ENCODE results near the gene TOR4A.

TOR4A gene

DNA sequence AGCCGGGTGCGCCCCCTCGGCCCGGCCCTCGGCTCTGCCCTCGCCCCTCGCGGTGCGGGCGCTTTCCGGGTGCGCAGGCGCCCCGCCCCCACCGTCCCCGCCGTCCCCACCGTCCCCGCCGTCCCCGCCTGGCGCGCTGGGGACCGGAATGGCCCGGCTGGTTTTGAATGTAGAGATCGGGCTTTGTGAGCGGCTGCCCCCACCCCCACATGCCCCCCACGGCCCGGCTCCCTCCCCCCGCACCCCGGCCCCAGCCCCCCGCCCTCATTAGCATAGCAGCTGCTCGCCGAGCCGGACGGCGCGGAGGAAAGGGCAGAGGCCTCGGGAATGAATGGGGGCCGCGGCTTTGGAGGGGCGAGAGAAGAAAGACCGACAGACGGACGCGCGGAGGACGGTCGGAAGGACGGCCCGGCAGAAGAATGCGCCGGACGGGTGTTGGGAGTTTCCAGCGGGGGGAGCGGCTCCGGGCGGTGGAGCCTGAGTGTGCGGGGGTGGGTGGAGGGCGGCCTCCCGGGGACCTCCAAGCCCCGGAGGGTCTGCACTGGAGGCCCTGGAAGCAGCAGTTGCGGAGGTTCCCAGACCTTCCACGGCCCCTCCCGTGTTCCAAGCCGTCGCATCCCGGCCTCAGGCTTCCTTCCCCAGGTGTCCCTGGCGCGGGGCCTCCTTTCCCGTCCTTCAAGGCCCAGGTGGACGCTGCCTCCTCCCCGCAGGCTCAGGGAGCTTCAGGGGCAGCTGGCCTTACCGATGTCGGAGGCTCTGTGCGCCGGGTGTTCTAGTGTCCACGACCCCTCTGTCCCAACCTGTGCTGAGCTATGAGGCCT is 18.5 kb downstream of the TOR4A start:
- no peak for DNase-seq

DNA sequence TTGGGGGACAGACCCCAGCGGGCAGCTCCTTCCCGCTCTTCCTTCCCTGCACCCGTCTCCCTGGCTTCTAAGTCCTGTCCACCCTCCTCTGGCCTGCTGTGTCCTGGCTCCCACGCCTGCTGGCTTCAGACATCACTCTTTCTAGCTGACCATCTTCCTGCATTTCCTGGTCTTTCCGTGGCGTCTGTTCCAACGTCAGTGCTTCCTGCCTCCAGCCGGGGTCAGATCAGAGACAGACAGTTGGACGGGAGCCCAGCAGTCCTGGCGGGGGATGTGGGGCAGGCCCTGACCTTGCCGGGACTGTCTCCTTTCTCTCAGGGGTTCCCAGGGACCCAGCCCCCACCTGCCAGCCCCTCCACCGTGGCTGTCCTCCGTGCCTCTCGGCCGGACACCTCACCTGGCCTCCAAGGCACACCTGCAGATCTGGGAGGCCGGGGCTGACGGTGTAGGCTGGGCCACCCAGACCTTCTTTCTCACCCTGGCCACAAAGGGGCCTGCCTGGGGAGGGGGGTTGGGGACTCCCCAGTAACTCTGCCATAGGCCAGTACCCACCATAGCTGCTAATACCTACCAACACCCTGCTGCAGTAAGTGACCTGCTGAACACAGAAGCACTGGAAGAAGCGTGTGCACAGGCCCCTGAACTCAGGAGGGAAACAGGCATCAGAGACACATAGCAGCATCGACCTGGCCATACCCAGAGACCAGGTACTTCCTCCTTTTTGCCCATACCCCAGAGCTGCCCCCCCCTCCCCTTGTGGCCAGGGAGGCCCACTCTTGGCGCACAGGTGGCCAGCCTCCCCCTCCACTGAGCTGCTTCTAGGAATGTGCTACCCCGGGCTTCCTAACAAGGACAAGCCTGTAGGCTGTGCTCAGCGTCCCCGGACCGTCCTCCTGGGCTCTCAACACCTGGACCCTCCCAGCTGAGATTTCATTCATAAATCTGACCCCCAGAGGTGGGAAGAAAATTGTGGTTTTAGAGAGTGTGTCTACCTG is 19.4 kb downstream of the TOR4A start:
- no peak for DNase-seq

DNA sequence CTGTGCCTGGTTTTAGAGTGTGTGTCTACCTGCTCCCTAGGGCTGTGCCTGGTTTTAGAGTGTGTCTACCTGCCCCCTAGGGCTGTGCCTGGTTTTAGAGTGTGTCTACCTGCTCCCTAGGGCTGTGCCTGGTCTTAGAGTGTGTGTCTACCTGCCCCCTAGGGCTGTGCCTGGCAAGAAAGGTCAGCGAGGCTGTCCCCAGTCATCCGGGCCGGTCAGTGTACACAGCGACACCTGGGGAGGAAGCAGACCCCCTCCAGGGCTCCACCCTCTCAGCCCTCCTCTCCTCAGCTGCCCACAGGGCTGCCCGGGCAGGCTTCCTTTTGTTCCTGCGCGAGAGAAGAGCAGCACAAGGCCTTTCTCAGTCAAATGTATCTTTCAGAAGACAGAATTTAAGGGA is 20.4 kb downstream of the TOR4A start:
- no peak for DNase-seq

DNA sequence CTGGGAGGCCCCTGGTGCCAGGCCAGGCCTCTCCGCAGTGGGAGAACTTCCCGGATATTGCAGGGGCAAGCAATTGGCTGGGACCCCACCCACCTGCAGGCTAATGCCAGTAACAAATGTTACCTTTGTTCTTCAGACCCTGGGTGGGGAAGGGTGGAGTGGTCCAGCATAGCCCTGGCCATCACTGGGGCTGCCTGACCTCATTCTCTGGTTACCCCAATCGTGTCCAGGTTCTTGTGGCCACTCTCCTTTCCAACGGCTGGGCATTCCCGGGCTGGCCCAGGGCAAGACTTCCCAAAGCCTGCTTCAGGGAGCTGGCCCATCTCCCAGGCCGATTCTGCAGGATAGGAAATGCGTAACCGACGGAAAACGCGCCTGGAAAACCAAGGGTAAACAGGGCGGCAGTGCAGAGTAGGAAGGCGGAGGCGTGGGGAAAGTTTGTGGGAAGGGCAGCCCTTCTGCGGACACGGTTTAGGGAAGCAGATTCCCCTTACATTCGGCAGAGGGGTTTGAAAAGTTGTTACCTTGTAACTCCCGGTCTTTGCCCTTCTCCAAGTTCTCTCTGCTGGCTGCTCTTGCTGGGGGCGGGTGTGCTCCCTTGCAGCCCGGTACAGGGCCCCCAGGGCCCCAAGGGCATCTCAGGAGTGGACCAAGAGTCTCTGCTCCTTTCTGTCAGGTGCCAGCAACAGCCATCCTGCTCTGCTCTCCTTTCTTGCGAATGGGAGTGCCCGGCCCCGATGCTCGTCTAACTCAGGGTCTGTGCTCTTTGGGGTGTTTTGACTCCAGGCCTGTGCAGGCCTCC is 21.1 kb downstream of the TOR4A start:
- DNase-seq = no peak

DNA sequence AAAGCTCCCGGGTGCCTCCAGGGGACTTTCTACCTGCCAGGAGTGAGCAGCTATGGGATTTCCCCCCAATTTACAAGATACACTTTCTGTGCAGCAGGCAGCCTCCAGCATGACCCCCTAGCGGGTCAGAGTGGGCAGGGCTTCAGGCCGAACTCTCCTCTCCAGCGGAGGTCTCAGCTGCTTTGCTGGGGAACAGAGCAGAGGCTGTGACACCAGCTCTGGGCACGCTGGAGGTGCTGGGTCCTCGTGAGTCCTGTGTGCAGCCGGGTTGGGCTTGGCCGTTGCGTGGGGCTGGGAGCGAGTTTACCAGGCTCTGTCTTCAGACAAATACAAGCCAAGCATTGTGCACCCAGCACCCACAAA is 21.7 kb downstream of the TOR4A start:
- no peak for DNase-seq

DNA sequence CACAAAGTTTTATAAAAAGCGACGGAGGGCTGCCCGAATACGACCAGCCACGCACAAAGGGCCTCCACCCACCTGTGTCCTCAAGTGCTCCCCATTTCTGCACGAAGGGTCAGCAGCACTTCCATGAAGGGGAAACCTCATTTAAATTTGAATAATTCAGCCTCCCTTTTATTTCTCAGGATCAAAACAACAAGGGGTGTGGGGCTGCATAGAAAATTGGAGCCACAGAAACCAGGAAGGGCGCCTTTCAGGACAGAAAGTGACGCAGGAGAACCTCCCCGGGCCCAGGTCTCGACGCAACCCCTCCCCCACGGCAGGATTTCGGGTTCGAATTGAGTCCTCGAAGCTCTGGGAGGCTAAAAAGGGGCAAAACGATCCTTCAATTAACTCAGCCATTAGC is 22.4 kb downstream of the TOR4A start:
- no peak for DNase-seq

DNA sequence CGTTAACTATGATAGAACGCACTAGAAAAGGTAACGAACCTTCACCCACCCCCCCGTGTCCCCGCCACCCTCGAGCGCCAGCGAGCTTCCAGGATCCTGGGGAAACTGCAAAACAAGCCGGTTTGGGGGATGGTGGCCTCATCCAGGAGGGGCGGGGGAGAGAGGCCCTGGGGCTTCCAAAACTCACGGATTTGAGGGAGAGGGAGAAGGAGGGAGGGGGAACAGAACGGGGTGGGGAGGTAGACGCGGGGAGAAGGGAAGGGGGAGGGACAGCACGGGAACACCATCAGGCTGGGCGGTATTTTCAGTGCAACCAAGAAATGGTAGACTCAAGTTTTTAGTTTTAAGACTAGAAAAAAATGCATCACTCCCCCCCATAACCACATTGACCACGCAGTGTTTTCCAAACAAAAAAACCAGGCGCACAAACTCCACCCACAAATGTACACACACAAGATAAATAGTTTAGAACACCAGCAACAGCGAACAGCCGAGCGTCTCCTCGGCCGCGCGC is 23.1 kb downstream of the TOR4A start:
- DNase-seq = no peak

DNA sequence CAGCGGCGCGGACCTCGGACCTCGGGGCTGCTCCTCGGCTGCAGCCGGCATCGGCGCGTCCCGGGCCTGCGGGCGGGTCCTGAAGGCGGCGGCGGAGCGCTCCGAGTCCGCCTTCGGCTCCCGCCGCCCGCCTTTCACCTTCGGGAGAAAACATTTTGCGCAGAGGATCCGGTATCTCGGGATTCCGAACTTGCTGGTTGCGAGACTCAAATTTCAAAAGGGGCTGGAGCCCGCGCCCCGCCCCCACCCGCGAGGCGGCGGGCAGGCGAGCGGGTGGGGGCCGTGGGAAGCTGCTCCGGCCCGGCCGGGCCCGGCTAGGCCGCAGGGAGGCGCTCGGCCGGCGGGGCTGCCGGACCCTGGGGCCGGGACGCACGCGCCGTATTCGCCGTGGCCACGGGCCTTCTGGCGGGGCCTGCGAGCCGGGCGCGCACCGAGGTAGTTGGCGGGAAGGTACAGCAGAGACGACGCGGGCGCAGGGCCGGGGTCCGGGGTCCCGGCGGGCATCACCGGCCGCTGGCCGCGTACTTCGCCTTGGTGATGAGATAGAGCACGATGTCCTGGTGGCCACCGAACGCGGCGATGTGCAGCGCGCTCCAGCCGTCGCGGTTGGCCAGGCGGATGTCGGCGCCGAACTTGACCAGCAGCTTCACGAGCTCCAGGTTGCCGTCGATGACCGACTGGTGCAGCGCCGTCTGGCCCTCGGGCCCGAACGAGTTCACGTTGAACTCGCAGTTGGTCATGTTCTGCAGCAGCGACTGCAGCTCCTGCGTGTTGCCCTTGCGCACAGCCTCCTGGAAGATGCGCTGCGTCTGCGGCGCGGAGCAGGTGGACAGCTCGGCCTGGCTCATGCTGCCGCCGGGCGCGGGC is 23.8 kb downstream of the TOR4A start:
- DNase-seq = peak; percentile 27

DNA sequence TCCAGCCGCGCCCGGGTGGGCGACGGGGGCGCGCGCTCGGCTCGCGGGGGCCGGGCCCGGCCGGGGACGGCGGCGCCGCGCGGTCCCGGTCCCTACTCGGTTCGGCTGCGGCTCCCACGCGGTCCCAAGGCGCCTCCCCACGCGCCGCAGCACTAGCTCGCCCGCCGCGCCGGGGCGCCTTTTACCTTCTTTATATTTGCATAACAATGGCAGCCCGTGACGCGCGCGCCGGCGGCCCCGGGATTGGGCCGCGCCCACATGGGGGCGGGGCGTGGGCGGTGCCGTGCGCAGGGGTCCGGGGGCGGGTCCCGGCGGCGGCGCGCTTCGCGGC is 24.6 kb downstream of the TOR4A start, which contains the start of gene NRARP:
NRARP (minus strand) TSS at position 154 of the 331 bp plus-strand sequence. CDS start 343 bp downstream, outside the sequence.
- peak; percentile 81 for DNase-seq

DNA sequence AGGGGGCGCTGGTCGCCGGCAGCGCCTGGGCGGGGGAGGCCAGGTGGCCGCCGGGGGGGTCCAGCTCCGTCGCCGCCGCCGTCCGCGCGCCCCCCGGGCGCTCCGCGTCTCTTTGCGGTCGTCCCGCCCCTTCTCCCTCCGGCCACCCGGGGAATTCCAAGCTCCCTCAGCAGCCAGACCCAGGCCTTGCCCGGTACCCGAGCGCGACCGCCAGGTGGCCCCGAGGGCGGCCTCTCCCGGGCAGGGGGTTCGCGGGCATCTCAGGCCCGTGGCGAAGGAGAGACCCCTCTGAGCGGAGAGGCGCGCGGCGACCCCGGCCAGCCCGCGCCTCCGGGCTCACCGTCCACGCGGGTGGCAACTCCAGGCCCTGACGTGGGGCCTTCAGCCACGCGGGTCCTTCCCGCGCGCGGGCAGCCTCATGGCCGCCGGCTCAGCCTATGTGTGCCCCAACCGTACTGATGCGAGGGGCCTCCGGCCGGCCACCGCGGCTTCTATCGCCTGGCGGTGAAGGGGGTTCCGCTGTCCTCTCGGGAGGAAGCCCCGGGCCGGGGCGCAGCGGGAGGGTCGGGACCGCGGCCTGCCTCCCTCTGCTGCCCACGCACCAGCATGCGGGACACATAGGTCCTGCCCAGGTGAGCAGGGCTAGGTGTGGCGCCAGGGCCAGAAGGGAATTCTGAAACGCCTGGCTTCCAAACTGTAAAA is 25.1 kb downstream of the TOR4A start:
- peak; percentile 61 for DNase-seq

DNA sequence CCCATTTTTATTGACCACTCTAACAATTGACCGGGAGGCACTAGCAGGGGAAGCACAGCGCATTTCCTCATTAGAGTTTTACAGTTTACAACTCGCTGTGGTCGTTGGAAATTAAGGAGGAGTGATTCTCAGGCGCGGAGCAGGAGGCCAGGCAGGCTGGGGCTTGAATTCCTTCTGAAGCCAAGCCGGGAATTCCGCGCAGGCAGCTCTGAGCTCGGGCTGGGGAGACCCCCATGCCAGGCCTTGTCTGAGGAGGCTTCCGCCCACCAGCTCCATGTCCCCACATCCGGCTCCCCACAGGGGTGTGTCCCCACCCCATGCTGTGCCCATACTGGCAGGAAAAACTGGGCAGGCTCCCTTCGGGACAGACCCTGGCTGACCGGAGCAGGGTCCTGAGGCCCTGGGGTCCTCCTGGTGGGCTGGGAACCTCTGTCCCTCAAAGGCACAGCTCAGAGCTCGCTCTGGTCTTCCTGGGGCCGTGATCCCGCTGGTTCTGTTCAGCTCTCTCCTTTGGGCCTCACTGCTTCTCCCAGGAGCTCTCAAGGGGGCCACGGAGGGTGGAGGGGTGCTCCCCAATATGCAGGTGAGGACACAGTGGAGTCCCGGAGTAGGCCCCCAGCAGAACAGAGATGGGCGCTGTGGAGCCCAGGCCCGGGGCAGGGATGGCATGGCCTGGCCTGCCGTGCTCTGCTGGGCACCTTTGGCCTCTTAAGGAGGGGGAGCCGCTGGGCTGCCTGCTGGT is 25.8 kb downstream of the TOR4A start:
- DNase-seq = no peak

DNA sequence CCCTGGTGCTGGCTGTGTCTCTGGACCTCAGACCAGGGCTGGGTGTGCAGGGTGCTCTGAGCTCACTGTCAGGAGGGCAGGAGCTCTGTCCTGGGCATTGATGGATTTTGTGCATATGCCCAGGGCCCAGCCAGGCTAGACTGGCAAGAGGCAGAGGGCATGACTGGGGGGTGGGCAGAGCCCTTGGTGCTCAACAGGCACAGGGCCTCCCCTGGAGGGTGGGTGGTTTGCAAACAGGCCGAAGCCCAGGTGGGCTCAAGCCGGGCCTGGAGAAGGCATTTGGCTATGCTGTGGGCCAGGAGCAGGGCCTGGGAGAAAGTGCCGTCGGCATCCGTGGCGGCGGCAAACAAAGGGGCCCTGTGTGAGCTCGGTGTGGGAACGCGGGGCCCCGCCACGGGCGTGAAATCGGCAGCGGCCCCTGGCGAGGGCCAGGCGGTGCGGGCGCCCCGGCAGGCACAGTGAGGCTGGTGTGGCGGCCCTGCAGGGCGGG is 26.4 kb downstream of the TOR4A start:
- DNase-seq = no peak

DNA sequence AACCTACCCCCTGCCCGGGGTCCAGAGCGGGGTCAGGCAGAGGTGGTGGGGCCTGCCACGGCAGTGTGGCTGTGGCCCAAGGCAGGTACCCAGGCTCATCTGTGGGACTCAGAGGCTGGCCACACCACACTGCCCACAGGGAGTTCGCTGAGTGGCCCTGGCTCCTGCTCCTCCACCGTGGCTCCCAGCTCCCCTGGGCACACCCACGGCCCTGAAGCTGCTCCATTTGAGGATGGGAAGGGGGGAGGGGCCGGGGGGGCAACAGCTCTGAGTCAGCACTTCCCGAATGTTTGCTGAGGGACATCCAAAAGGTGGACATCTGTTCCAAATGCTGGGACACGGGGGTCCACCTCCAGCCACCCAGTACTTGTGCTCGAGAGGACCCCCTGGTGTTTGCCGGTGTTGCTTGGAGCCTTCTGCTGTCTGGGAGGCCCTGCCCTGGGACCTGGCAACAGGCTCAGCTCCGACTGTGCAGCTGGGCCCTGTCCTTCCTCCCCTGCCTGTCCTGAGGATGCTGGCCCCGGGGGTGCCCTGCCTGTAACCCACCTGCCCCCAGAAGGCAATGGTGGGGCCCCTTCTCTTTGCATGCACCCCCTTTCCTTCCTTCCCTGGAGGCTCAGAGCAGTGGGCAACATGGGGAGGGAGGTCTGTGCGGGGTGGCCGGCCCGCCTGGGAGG is 27.0 kb downstream of the TOR4A start:
- DNase-seq = no peak

DNA sequence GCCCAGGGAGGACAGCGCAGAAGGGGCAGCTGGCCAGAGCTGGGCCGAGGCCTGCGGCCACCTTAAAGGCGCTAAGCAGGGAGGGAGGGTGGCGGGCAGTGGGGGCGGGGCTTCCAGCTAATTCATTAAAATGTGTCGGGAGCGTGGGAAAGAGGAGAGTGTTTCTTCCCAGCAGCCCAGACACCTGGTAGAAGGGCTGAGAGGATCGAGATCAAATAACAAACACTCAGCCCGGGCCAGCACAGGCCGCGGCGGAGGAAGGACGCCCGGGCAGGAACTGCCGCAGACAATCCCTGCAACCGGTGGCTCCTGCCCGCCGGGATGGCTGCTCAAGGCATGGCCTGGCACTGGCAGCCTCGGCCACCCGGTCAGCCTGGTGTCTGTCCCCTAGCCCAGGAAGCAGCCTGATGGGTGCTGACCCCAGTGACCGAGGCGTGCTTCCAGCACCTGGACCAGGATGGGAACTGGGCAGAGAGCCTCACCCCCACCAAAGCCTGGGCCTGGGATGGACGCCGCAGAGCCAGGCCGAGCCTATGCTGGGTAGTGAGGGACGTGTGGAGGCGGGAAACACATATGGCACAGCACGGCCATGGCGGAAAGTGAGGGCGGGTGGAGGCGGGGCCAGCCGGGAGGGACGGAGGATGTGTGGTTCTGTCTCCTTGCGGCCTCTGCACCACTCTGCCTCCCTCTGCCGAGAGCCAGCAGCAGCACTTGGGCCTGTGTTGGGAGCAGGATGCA is 27.7 kb downstream of the TOR4A start:
- peak; percentile 41 for DNase-seq

DNA sequence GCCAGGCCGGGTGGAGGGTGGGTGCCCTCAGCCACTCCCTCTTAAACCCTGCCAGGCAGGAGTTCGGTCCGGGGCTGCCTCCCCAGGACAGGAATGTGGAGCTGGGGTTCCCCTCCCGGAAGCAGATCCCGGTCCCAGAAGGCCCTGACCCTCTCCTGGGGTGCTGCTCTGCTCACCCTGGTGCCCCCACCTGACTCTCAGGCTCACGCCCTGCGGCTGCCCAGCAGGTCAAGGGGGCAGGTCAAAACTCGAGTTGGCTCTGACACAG is 28.2 kb downstream of the TOR4A start:
- no peak for DNase-seq

DNA sequence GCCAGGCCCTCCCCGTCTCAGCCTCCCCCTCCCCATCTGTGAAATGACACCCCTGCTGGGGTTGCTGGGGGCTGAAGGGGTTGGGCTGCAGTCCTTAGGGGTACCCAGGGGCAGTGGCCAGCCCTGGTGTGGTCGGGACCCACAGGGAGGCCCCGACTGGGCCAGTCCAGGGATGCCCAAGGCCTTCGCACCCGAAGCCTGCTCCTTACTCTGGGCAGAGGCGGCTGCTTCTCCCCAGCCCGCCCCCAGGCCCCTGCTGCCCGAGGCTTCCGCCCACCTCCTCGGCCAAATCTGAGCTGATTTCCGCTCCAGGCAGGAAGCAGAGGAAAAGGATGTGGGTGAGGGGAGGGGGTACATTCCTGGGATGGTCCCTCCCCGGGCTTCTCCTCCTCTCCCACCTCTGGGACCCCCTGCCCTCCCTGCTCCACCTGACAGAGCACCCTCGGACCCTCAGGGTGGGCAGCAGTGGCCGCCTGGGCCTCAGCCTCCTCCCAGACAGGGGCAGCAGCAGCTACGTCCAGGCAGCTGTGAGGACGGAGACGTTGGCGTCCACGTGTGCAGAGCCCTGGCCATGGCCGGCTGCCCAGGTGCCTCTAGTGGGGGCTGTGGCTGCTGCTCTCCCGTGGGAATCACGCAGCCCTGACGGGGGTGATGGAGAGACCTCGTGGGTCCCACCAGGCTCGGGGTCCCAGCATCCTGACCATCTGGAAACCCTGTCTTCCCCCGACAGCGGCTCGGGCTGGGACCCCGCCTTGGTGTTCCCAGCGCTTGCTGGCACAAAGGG is 28.7 kb downstream of the TOR4A start:
- no peak for DNase-seq

DNA sequence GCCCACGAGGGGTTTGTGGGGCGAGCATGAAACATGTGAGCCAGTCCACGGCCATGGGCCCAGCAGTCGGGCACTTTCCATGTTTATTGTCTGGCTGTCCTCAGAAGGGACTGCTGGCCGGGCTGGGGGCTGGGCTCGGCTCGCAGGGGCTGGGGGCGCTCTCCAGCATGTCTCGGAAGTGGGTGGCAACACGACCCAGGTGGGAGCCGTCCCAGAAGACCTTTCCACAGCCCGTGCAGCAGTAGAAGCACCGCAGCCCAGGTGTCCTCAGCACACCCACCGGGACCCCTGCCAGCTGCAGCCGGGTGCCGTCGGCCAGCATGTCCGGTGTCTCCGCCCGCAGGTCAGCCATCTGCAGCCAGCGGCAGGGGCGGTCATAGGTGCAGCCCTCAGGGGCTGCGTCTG is 29.3 kb downstream of the TOR4A start:
- DNase-seq = no peak
